Measurements from ENCODE around the gene SMAD7.

The SMAD7 gene

DNA sequence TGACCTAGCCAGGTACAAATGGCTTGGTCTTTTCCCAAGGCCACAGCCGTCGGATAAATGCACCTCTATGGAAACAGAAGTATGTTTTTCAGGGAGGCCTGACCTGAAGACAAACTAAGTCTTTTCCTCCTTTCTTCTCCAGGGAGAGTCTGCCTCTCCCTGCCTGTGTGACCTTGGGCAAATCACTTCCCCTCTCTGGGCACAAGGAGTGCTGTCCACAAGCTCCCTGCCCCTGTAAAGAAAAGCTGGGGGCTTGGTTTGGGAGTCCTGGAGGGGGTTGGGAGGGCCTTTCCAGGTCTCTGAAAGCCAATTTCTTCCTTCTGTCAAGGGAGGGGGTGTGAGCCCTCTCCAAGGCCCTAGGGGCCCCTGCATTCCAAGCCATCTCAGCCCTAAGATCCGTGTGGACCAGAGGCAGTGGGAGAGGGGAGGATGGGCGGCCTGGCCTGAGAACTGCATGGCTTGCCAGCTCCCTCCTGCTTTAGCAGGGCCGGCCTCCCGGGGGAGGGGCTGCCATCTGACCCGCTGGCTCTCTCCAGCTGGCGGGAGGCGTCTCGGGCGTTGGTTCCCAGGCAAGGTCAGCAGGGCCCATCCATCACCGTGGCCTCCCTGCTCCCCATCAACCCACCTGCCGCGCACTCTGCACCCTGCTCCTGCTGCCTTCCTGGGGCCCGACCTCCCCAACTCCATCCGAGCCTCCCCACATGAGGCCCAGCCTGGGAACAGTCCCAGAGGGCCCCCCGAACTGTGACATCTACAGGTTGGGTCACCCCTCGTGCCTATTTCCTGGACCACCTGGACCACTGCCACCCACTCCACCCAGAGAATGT lies 61.4 kb downstream of the SMAD7 start:
- Histone ChIP-seq H3K27me3 (ENCODE audit: control insufficient read depth in 5 of 5, insufficient read depth in 4 of 5, low read length in 5 of 5) (no peaks in the 10 kb centered on the region), H3K27ac (ENCODE audit: low read depth, low read length) (no peak overlapping the region), H3K9me3 (ENCODE audit: control insufficient read depth in 5 of 5, low read length in 5 of 5) (no peaks in the 10 kb centered on the region), H3K4me1 (ENCODE audit: control insufficient read depth in 5 of 5, insufficient read depth in 5 of 5, low read length in 5 of 5) (peaks cover 0 to 31% (median 15%) of the 10 kb centered on the region in 5 donors), H3K9ac (ENCODE audit: low read length in 5 of 5) (no peak overlapping the region), H3K36me3 (ENCODE audit: control insufficient read depth in 5 of 5, insufficient read depth in 5 of 5, low read length in 5 of 5) (no peaks in the 10 kb centered on the region), H3K4me3 (ENCODE audit: low read depth in 1 of 5, low read length in 5 of 5) (no peak overlapping the region)

DNA sequence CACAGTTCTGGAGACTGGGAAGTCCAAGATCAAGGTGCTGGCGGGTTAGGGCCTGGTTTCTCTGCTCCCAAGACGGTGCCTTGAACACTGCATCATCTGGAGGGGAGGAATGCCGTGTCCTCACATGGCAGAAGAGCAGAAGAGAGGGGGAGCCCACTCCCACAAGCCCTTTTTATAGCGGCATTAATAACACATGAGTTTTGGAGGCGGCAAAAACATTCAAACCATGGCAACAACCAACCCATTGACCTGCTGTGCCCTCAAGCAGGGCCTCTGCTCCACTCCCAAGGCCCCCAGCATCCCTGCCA lies 62.0 kb downstream of the SMAD7 start:
- Histone ChIP-seq H3K4me1 (ENCODE audit: control insufficient read depth in 5 of 5, insufficient read depth in 5 of 5, low read length in 5 of 5) (peaks cover 0 to 32% (median 15%) of the 10 kb centered on the region in 5 donors), H3K9me3 (ENCODE audit: control insufficient read depth in 5 of 5, low read length in 5 of 5) (no peaks in the 10 kb centered on the region), H3K27me3 (ENCODE audit: control insufficient read depth in 5 of 5, insufficient read depth in 4 of 5, low read length in 5 of 5) (no peaks in the 10 kb centered on the region), H3K9ac (ENCODE audit: low read length in 5 of 5) (no peak overlapping the region), H3K27ac (ENCODE audit: low read depth, low read length) (no peak overlapping the region), H3K4me3 (ENCODE audit: low read depth in 1 of 5, low read length in 5 of 5) (no peak overlapping the region), H3K36me3 (ENCODE audit: control insufficient read depth in 5 of 5, insufficient read depth in 5 of 5, low read length in 5 of 5) (no peaks in the 10 kb centered on the region)

GRCh38 chr18:48887905-48888772 lies 62.6 kb downstream of the SMAD7 start:
- Histone ChIP-seq H3K9ac (ENCODE audit: low read length in 5 of 5) (no peak overlapping the region), H3K27ac (ENCODE audit: low read depth, low read length) (no peak overlapping the region), H3K27me3 (ENCODE audit: control insufficient read depth in 5 of 5, insufficient read depth in 4 of 5, low read length in 5 of 5) (no peaks in the 10 kb centered on the region), H3K4me1 (ENCODE audit: control insufficient read depth in 5 of 5, insufficient read depth in 5 of 5, low read length in 5 of 5) (peaks cover 0 to 32% (median 15%) of the 10 kb centered on the region in 5 donors), H3K4me3 (ENCODE audit: low read depth in 1 of 5, low read length in 5 of 5) (no peak overlapping the region), H3K36me3 (ENCODE audit: control insufficient read depth in 5 of 5, insufficient read depth in 5 of 5, low read length in 5 of 5) (no peaks in the 10 kb centered on the region), H3K9me3 (ENCODE audit: control insufficient read depth in 5 of 5, low read length in 5 of 5) (no peaks in the 10 kb centered on the region)

DNA sequence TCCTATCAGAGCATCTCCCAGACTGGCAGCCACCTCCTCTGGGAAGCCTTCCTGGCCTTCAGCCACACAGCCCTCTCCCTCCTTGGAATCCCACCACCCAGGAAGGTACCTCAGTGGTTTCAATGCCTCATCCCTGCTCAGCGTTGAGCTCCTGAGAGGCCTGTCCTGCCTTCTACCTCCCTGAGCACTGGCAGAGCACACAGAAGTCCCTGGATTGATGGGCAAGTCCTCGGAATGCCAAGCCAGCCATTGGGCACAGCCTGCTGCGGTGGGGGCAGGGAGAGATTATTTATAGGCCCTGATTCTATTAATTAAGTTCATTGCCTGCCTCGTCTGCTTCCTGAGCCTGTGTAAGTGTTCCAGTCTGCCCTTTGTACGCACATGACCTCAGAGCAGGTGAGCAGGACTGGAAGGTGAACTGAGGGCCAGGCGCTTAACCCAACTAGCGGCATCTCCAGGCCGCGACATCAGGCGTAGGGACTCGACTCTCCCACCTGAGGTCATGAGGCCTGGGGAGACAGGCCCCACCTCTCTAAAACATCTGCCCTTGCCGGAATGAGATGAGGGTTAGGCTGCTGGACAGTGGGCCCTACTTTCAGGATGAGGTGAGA lies 63.4 kb downstream of the SMAD7 start:
- Histone ChIP-seq H3K9me3 (ENCODE audit: control insufficient read depth in 5 of 5, low read length in 5 of 5) (no peaks in the 10 kb centered on the region), H3K4me3 (ENCODE audit: low read depth in 1 of 5, low read length in 5 of 5) (no peak overlapping the region), H3K36me3 (ENCODE audit: control insufficient read depth in 5 of 5, insufficient read depth in 5 of 5, low read length in 5 of 5) (no peaks in the 10 kb centered on the region), H3K27ac (ENCODE audit: low read depth, low read length) (no peak overlapping the region), H3K27me3 (ENCODE audit: control insufficient read depth in 5 of 5, insufficient read depth in 4 of 5, low read length in 5 of 5) (no peaks in the 10 kb centered on the region), H3K9ac (ENCODE audit: low read length in 5 of 5) (no peak overlapping the region), H3K4me1 (ENCODE audit: control insufficient read depth in 5 of 5, insufficient read depth in 5 of 5, low read length in 5 of 5) (peaks cover 0 to 32% (median 15%) of the 10 kb centered on the region in 5 donors)

DNA sequence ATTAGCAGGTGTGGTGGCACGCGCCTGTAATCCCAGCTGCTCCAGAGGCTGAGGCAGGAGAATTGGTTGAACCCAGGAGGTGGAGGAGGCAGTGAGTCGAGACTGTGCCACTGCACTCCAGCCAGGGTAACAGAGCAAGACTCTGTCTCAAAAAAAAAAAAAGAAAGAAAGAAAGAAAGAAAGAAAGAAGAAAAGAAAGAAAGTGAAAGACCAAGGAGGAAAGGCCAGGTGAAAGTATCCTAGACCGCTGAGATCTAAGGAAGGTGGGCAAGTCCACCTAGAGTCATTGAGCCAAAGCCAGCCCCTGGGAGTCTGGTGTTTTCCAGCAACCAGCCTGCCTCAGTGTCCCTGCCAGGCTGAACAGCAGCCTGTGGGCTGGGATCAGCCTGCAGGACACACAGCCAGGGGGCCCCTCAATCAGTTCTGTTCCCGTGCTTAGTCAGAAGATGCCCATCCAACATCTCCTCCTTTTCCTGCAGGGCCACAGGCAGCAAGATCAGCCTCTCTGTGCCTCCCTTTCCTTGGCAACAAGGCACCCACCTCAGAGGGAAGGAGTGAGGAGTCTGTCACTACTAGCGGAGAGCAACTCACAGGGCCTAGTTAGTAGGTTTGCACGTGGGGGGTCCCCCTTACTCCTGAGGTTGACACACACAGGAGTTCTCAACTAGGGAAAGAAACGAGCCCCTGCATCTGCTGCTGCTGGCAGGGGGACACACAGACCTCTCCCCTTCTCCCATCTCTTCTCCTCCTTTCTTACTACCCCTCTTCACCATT lies 64.1 kb downstream of the SMAD7 start:
- Histone ChIP-seq H3K4me1 (ENCODE audit: control insufficient read depth in 5 of 5, insufficient read depth in 5 of 5, low read length in 5 of 5) (peaks cover 0 to 32% (median 15%) of the 10 kb centered on the region in 5 donors), H3K4me3 (ENCODE audit: low read depth in 1 of 5, low read length in 5 of 5) (no peak overlapping the region)

DNA sequence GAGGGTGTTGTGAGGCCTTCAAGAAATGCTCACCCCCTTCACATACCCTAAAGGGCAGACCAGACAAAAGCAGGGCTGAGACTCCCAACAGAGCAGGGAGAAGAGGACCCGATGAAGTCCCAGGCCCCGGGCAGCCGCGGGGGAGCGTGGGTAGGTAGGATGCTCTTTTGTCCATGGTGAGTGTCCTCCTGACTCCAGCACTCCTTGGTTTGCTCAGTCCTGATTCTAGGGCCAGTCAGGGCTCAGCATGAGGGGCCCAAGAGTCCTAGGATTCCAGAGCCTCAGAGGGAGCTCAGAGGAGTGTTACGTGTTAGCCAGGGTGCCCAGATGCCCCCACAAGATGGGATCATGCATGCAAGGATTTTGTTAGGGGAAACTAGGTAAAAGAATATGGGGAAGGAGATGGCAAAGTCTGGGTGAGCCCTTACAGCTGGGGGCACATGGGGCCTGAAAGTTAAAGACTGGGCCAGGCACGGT lies 64.8 kb downstream of the SMAD7 start:
- Histone ChIP-seq H3K27me3 (ENCODE audit: control insufficient read depth in 5 of 5, insufficient read depth in 4 of 5, low read length in 5 of 5) (no peaks in the 10 kb centered on the region), H3K9me3 (ENCODE audit: control insufficient read depth in 5 of 5, low read length in 5 of 5) (no peaks in the 10 kb centered on the region), H3K9ac (ENCODE audit: low read length in 5 of 5) (no peak overlapping the region), H3K27ac (ENCODE audit: low read depth, low read length) (no peak overlapping the region), H3K4me3 (ENCODE audit: low read depth in 1 of 5, low read length in 5 of 5) (no peak overlapping the region), H3K36me3 (ENCODE audit: control insufficient read depth in 5 of 5, insufficient read depth in 5 of 5, low read length in 5 of 5) (no peaks in the 10 kb centered on the region), H3K4me1 (ENCODE audit: control insufficient read depth in 5 of 5, insufficient read depth in 5 of 5, low read length in 5 of 5) (peaks cover 0 to 32% (median 15%) of the 10 kb centered on the region in 5 donors)

More for the DNA sequence above, 64.1 kb downstream of the SMAD7 start:
- no peaks in the 10 kb centered on the region for H3K27me3 ChIP-seq (ENCODE audit: control insufficient read depth in 5 of 5, insufficient read depth in 4 of 5, low read length in 5 of 5)
- no peak overlapping the region for H3K27ac ChIP-seq (ENCODE audit: low read depth, low read length)
- no peaks in the 10 kb centered on the region for H3K36me3 ChIP-seq (ENCODE audit: control insufficient read depth in 5 of 5, insufficient read depth in 5 of 5, low read length in 5 of 5)
- no peak overlapping the region for H3K9ac ChIP-seq (ENCODE audit: low read length in 5 of 5)
- H3K9me3 ChIP-seq (ENCODE audit: control insufficient read depth in 5 of 5, low read length in 5 of 5): no peaks in the 10 kb centered on the region

GRCh38 chr18:48885266-48885923 lies 65.4 kb downstream of the SMAD7 start:
- H3K27me3 ChIP-seq (ENCODE audit: control insufficient read depth in 5 of 5, insufficient read depth in 4 of 5, low read length in 5 of 5): no peaks in the 10 kb centered on the region

GRCh38 chr18:48884771-48885170 lies 66.0 kb downstream of the SMAD7 start:
- no peak overlapping the region for H3K4me3 ChIP-seq (ENCODE audit: low read depth in 1 of 5, low read length in 5 of 5)
- peaks cover 0 to 32% (median 15%) of the 10 kb centered on the region in 5 donors for H3K4me1 ChIP-seq (ENCODE audit: control insufficient read depth in 5 of 5, insufficient read depth in 5 of 5, low read length in 5 of 5)
- H3K27ac ChIP-seq (ENCODE audit: low read depth, low read length): no peak overlapping the region
- no peaks in the 10 kb centered on the region for H3K9me3 ChIP-seq (ENCODE audit: control insufficient read depth in 5 of 5, low read length in 5 of 5)
- H3K36me3 ChIP-seq (ENCODE audit: control insufficient read depth in 5 of 5, insufficient read depth in 5 of 5, low read length in 5 of 5): no peaks in the 10 kb centered on the region
- H3K27me3 ChIP-seq (ENCODE audit: control insufficient read depth in 5 of 5, insufficient read depth in 4 of 5, low read length in 5 of 5): no peaks in the 10 kb centered on the region
- no peak overlapping the region for H3K9ac ChIP-seq (ENCODE audit: low read length in 5 of 5)

More at GRCh38 chr18:48885266-48885923, 65.4 kb downstream of the SMAD7 start:
- no peak overlapping the region for H3K27ac ChIP-seq (ENCODE audit: low read depth, low read length)
- H3K4me3 ChIP-seq (ENCODE audit: low read depth in 1 of 5, low read length in 5 of 5): no peak overlapping the region
- no peaks in the 10 kb centered on the region for H3K9me3 ChIP-seq (ENCODE audit: control insufficient read depth in 5 of 5, low read length in 5 of 5)
- H3K36me3 ChIP-seq (ENCODE audit: control insufficient read depth in 5 of 5, insufficient read depth in 5 of 5, low read length in 5 of 5): no peaks in the 10 kb centered on the region
- H3K9ac ChIP-seq (ENCODE audit: low read length in 5 of 5): no peak overlapping the region
- peaks cover 0 to 32% (median 15%) of the 10 kb centered on the region in 5 donors for H3K4me1 ChIP-seq (ENCODE audit: control insufficient read depth in 5 of 5, insufficient read depth in 5 of 5, low read length in 5 of 5)

DNA sequence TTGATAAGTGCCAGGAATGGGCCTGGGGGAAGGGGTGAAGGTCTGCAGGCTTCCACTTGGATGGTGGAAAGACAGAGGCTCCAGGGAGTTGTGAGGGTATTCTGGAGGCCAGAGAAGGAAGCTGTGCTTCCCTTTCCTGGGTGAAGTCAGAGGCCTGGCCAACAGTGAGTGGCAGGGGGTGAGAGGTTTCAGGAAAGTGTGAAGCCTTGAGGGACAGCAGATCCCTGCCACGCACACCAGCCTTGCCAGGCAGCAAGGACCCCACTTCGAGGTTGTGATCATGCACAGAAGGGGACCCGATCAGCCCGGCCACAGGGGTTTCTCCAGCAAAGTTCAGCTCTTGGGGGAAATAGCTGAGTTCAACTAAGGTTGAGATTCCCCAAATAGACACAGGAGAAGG lies 66.5 kb downstream of the SMAD7 start:
- H3K27me3 ChIP-seq (ENCODE audit: control insufficient read depth in 5 of 5, insufficient read depth in 4 of 5, low read length in 5 of 5): no peaks in the 10 kb centered on the region
- no peak overlapping the region for H3K4me3 ChIP-seq (ENCODE audit: low read depth in 1 of 5, low read length in 5 of 5)
- no peak overlapping the region for H3K27ac ChIP-seq (ENCODE audit: low read depth, low read length)
- peaks cover 0 to 30% (median 10%) of the 10 kb centered on the region in 5 donors for H3K4me1 ChIP-seq (ENCODE audit: control insufficient read depth in 5 of 5, insufficient read depth in 5 of 5, low read length in 5 of 5)
- no peak overlapping the region for H3K9ac ChIP-seq (ENCODE audit: low read length in 5 of 5)
- no peaks in the 10 kb centered on the region for H3K9me3 ChIP-seq (ENCODE audit: control insufficient read depth in 5 of 5, low read length in 5 of 5)
- H3K36me3 ChIP-seq (ENCODE audit: control insufficient read depth in 5 of 5, insufficient read depth in 5 of 5, low read length in 5 of 5): no peaks in the 10 kb centered on the region

All from subcutaneous abdominal adipose tissue (tissue), 5 donors.